DOHH2 (cell line): ENCODE results near the gene KRT20.

ENCODE experiments used
- H3F3A ChIP-seq: fragments of 200-600 bp; sonication (generic), shearing (Covaris generic); 2 replicates; pipeline ENCODE4 v1.6.0; 2016; ENCODE audit warnings: antibody characterized with exemption, mild to moderate bottlenecking; ENCODE audit not compliant: control insufficient read depth, insufficient read depth
- H3K27ac ChIP-seq: fragments of 200-600 bp; sonication (generic); 2 replicates; pipeline ENCODE4 v1.5.1; 2014; ENCODE audit warnings: low read depth, mild to moderate bottlenecking, low read length, moderate library complexity
- H3K27me3 ChIP-seq: fragments of 200-600 bp; sonication (generic); 2 replicates; pipeline ENCODE4 v1.6.1; 2014; ENCODE audit warnings: mild to moderate bottlenecking, low read length, mixed read lengths; ENCODE audit not compliant: control insufficient read depth
- H3K36me3 ChIP-seq: fragments of 200-600 bp; sonication (generic); 2 replicates; pipeline ENCODE4 v1.6.1; 2014; ENCODE audit warnings: mild to moderate bottlenecking, low read length, moderate library complexity, mixed read lengths; ENCODE audit not compliant: control insufficient read depth
- H3K4me1 ChIP-seq: fragments of 200-600 bp; sonication (generic); 2 replicates; pipeline ENCODE4 v1.6.1; 2014; ENCODE audit warnings: mild to moderate bottlenecking, low read length, mixed read lengths; ENCODE audit not compliant: control insufficient read depth
- H3K4me2 ChIP-seq: fragments of 200-600 bp; sonication (generic); 2 replicates; pipeline ENCODE4 v1.6.0; 2014; ENCODE audit warnings: mild to moderate bottlenecking, low read length, moderate library complexity
- H3K4me3 ChIP-seq: fragments of 200-600 bp; sonication (generic); 2 replicates; pipeline ENCODE4 v1.5.1; 2014; ENCODE audit warnings: mild to moderate bottlenecking, low read length, mixed read lengths
- H3K79me2 ChIP-seq: fragments of 200-600 bp; sonication (generic); 2 replicates; pipeline ENCODE4 v1.6.1; 2014; ENCODE audit warnings: mild to moderate bottlenecking, low read length, mixed read lengths; ENCODE audit not compliant: control insufficient read depth
- H3K9me2 ChIP-seq: fragments of 200-600 bp; sonication (generic); replicated peaks from 2 replicates; pipeline ENCODE4 v1.6.1; 2014; ENCODE audit warnings: mild to moderate bottlenecking, low read length, mixed read lengths; ENCODE audit not compliant: control insufficient read depth
- H3K9me3 ChIP-seq: fragments of 200-600 bp; sonication (generic); 2 replicates; pipeline ENCODE4 v1.6.1; 2014; ENCODE audit warnings: antibody characterized with exemption, low read length, mixed read lengths; ENCODE audit not compliant: control insufficient read depth, insufficient read depth
- H4K20me1 ChIP-seq: fragments of 200-600 bp; sonication (generic); 2 replicates; pipeline ENCODE4 v1.6.0; 2014; ENCODE audit warnings: low read depth, mild to moderate bottlenecking, antibody characterized with exemption, low read length, moderate library complexity; ENCODE audit not compliant: control insufficient read depth, insufficient read depth
- EZH2phosphoT487 ChIP-seq: fragments of 200-600 bp; sonication (generic); IDR thresholded peaks from 2 replicates; pipeline ENCODE4 v1.6.1; 2017; ENCODE audit warnings: borderline replicate concordance, mild to moderate bottlenecking, antibody characterized with exemption, low read length, moderate library complexity, mixed read lengths
- TF ChIP-seq, protein P1 (sequence below): fragments of 200-600 bp; sonication (generic); IDR thresholded peaks from one replicate; pipeline ENCODE4 v1.5.1; 2014; ENCODE audit warnings: antibody characterized with exemption, mild to moderate bottlenecking, low read depth, low read length; ENCODE audit not compliant: poor library complexity, severe bottlenecking

Gene KRT20

DNA sequence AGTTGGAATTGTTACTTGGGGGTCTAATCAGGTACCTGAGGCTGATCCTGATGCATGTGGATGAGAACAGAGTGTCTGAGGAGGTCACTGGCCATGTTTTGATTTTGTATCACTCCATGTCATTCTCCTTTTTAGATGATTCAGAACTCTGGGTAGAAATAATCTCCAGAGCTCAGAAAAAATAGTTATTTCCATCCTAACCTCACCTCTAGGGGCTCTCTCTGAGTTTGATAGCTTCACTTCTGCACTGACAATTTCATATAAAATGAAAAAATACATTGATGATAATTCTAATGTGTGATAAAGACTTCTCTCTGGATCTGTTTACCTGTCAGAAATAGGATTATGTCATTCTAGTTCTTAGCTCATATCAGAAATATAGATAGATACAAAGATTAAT lies 11.8 kb downstream of the KRT20 start:
- Histone ChIP-seq H3K79me2 (no peaks in the 10 kb centered on the region), H3K27me3 (peaks cover 12% of the 10 kb centered on the region), H3K36me3 (no peaks in the 10 kb centered on the region)

DNA sequence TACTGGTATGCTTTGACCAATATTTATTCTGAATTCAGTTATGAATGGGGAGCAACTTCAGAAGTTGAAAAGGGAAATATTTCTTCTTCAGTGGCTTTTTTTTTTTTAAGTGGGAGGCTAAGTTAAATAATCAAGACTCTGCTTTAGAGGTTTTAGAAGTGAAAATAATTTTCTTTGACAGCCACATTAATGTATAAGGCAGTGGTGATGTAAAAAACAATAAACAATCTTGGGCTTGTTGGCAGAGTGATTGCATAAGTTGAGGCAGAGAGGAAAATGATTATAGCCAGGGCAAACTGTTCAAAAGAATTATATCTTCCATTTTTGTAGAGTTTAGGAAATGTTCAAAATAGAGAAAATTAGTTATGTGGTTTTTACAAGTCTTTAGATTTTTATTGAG lies 12.6 kb downstream of the KRT20 start:
- TF ChIP-seq, protein P1, sequence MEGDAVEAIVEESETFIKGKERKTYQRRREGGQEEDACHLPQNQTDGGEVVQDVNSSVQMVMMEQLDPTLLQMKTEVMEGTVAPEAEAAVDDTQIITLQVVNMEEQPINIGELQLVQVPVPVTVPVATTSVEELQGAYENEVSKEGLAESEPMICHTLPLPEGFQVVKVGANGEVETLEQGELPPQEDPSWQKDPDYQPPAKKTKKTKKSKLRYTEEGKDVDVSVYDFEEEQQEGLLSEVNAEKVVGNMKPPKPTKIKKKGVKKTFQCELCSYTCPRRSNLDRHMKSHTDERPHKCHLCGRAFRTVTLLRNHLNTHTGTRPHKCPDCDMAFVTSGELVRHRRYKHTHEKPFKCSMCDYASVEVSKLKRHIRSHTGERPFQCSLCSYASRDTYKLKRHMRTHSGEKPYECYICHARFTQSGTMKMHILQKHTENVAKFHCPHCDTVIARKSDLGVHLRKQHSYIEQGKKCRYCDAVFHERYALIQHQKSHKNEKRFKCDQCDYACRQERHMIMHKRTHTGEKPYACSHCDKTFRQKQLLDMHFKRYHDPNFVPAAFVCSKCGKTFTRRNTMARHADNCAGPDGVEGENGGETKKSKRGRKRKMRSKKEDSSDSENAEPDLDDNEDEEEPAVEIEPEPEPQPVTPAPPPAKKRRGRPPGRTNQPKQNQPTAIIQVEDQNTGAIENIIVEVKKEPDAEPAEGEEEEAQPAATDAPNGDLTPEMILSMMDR, result no peak
- no peak for TF ChIP-seq EZH2phosphoT487
- Histone ChIP-seq H3K27me3 (peaks cover 12% of the 10 kb centered on the region), H3K4me3 (no peak overlapping the region)

More for the DNA sequence above, 11.8 kb downstream of the KRT20 start:
- Histone ChIP-seq H3K9me2 (no peaks in the 10 kb centered on the region), H3K27ac (no peak overlapping the region), H3K4me1 (no peaks in the 10 kb centered on the region; the same call in 1 of the 2 replicates), H3K4me2 (no peak overlapping the region), H3F3A (no peaks in the 10 kb centered on the region), H3K9me3 (no peaks in the 10 kb centered on the region), H3K4me3 (no peak overlapping the region), H4K20me1 (no peaks in the 10 kb centered on the region)
- TF ChIP-seq, protein P1, result peak; percentile 8
- no peak for TF ChIP-seq EZH2phosphoT487

DNA sequence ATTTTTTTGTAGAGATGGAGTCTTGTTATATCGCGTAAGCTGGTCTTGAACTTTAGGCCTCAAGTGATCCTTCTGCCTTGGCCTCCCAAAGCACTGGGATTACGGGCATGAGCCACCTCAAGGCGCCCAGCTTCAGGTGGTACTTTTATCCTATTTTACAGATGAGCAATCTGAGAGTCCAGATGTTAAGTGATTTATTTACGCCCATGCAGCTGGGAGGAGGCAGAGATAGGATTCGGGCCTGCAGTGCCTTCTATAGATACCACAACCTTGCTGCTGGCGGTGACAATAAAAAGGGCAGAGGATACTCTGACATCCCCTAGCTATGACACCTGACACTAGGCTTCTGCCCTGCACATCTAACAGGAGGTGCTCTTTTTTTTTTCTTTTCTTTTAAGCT lies 13.7 kb downstream of the KRT20 start:
- Histone ChIP-seq H3K36me3 (no peaks in the 10 kb centered on the region), H3K27ac (no peak overlapping the region), H3K4me3 (no peak overlapping the region), H3K4me2 (no peak overlapping the region), H3K9me2 (no peaks in the 10 kb centered on the region), H3F3A (no peaks in the 10 kb centered on the region), H4K20me1 (no peaks in the 10 kb centered on the region), H3K27me3 (peaks cover 12% of the 10 kb centered on the region), H3K9me3 (no peaks in the 10 kb centered on the region), H3K4me1 (no peaks in the 10 kb centered on the region; the same call in 1 of the 2 replicates), H3K79me2 (no peaks in the 10 kb centered on the region)
- TF ChIP-seq EZH2phosphoT487, result no peak
- TF ChIP-seq, protein P1, result no peak

More for the DNA sequence above, 12.6 kb downstream of the KRT20 start:
- Histone ChIP-seq H3K79me2 (no peaks in the 10 kb centered on the region), H3K27ac (no peak overlapping the region), H3K4me1 (no peaks in the 10 kb centered on the region; the same call in 1 of the 2 replicates), H3K9me3 (no peaks in the 10 kb centered on the region), H3F3A (no peaks in the 10 kb centered on the region), H3K4me2 (no peak overlapping the region), H3K9me2 (no peaks in the 10 kb centered on the region), H4K20me1 (no peaks in the 10 kb centered on the region), H3K36me3 (no peaks in the 10 kb centered on the region)

DNA sequence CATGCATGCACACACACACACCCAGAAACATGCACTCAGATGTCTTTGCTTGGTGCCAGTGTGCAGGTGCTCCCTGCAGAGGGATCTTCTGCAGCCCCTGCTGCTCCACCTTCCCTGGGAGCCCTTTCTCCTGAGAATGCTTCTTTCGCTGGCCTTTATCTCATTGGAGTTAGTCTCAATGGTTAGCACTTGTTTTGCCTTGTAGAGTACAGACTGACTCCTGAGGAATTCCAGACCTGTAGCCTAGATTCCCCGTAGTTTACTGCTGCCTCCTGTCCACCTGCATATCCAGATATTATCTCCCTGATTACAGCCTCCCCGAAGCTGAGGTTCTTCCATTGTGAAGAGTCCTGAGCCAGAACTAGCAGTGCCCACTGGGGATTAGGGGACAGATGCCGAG lies 14.9 kb downstream of the KRT20 start:
- H3K9me2 ChIP-seq, result no peaks in the 10 kb centered on the region
- no peak overlapping the region for H3K27ac ChIP-seq
- H3K36me3 ChIP-seq, result no peaks in the 10 kb centered on the region
- TF ChIP-seq, protein P1, result no peak
- TF ChIP-seq EZH2phosphoT487, result no peak
- H3K4me3 ChIP-seq, result no peak overlapping the region
- no peak overlapping the region for H3K4me2 ChIP-seq
- peaks cover 10% of the 10 kb centered on the region for H3K27me3 ChIP-seq
- no peaks in the 10 kb centered on the region for H4K20me1 ChIP-seq
- H3K79me2 ChIP-seq, result no peaks in the 10 kb centered on the region
- H3K9me3 ChIP-seq, result no peaks in the 10 kb centered on the region
- no peaks in the 10 kb centered on the region for H3F3A ChIP-seq
- H3K4me1 ChIP-seq, result no peaks in the 10 kb centered on the region; the same call in 1 of the 2 replicates
